B cell (primary cell): Measurements from ENCODE around the gene FMN1. TPM values are rescaled to one million over a fixed set of nuclear protein-coding genes. Genes with fewer than 3 reads are reported as not detected.

Source experiments
- ATAC-seq: fragments of 200-7000 bp; cut with Tn5 transposase; one replicate; pipeline ENCODE4 v1.10.0; 2021; ENCODE audit warnings: low read depth, mild to moderate bottlenecking, moderate number of reproducible peaks, moderate library complexity
- CTCF ChIA-PET: fragments of 350-600 bp; sonication (Branson Sonifier 250); formaldehyde crosslinking; loops from one replicate; lab custom pipeline; 2021; ENCODE audit warnings: antibody characterized with exemption, inconsistent platforms; lab: Charles Lee
- POLR2A ChIA-PET: fragments of 350-600 bp; sonication (Branson Sonifier 250); formaldehyde crosslinking; loops from one replicate; lab custom pipeline; 2021; ENCODE audit warnings: antibody characterized with exemption; lab: Charles Lee
- DNase-seq: peaks from one replicate; pipeline ENCODE4 v3.0.0; 2013
- H2AFZ ChIP-seq: 2 replicates; pipeline ENCODE4 v1.6.1; 2012; ENCODE audit warnings: mild to moderate bottlenecking, low read depth, low read length; ENCODE audit not compliant: insufficient read depth, poor library complexity, severe bottlenecking
- H3K27ac ChIP-seq, 2 donors: 1 replicate in 1 of 2; 2 replicates in 1 of 2; pipeline ENCODE4 v1.5.1; 2012 to 2013; ENCODE audit warnings: low read length in 2 of 2, mild to moderate bottlenecking in 2 of 2, moderate library complexity in 1 of 2
- H3K27me3 ChIP-seq, 4 experiments: fragments of 200-600 bp in 1 of 4; sonication (generic) in 1 of 4; replicated peaks in 1 of 4; 1 replicate in 2 of 4; 2 replicates in 2 of 4; pipeline versions ENCODE4 v1.6.1 to v1.7.0; 2013 to 2016; ENCODE audit warnings: low read length in 3 of 4, mild to moderate bottlenecking in 2 of 4, mixed read lengths in 1 of 4, moderate library complexity in 1 of 4; ENCODE audit not compliant: insufficient read depth in 4 of 4, control insufficient read depth in 3 of 4; ENCODE audit errors: control extremely low read depth in 1 of 4
- H3K36me3 ChIP-seq, 2 experiments: replicated peaks in 1 of 2; 1 replicate in 1 of 2; 2 replicates in 1 of 2; pipeline versions ENCODE4 v1.6.1 to v1.7.1; 2013; ENCODE audit warnings: low read length in 1 of 2; ENCODE audit not compliant: insufficient read depth in 2 of 2, control insufficient read depth in 1 of 2; ENCODE audit errors: control extremely low read depth in 1 of 2, extremely low read depth in 1 of 2
- H3K4me1 ChIP-seq, 2 donors: fragments of 200-600 bp in 1 of 2; sonication (generic) in 1 of 2; 1 replicate in 1 of 2; 2 replicates in 1 of 2; pipeline versions ENCODE4 v1.5.1 to v1.6.1; 2013 to 2017; ENCODE audit warnings: low read length in 2 of 2; ENCODE audit not compliant: control insufficient read depth in 2 of 2, insufficient read depth in 2 of 2
- H3K4me2 ChIP-seq: replicated peaks from 2 replicates; pipeline ENCODE3; 2012; ENCODE audit warnings: mild to moderate bottlenecking, low read depth, low read length; ENCODE audit not compliant: poor library complexity, severe bottlenecking
- H3K4me3 ChIP-seq, 5 experiments: fragments of 200-600 bp in 1 of 5; sonication (generic) in 1 of 5; 1 replicate in 3 of 5; 2 replicates in 2 of 5; pipeline versions ENCODE4 v1.5.1 to v1.7.0; 2011 to 2016; ENCODE audit warnings: low read length in 4 of 5, mild to moderate bottlenecking in 4 of 5, low read depth in 2 of 5, control low read depth in 1 of 5, moderate library complexity in 1 of 5; ENCODE audit not compliant: insufficient read depth in 1 of 5; ENCODE audit errors: control extremely low read depth in 1 of 5, extremely low read depth in 1 of 5
- H3K79me2 ChIP-seq: fragments of 200-600 bp; sonication (generic); one replicate; pipeline ENCODE4 v1.6.0; 2016; ENCODE audit warnings: low read length; ENCODE audit not compliant: control insufficient read depth, insufficient read depth
- H3K9ac ChIP-seq: fragments of 200-600 bp; sonication (generic); 2 replicates; pipeline ENCODE4 v1.6.1; 2017; ENCODE audit warnings: mild to moderate bottlenecking, low read length, moderate library complexity
- H3K9me3 ChIP-seq, 3 donors: one replicate each; pipeline versions ENCODE4 v1.6.1 to v1.7.1; 2013; ENCODE audit warnings: low read length in 2 of 3; ENCODE audit not compliant: control insufficient read depth in 2 of 3, insufficient read depth in 1 of 3; ENCODE audit errors: control extremely low read depth in 1 of 3
- H4K20me1 ChIP-seq: 2 replicates; pipeline ENCODE4 v1.6.0; 2012; ENCODE audit warnings: mild to moderate bottlenecking, low read length; ENCODE audit not compliant: insufficient read depth, control insufficient read depth, poor library complexity, severe bottlenecking
- H3K27ac Mint-ChIP-seq: one replicate; pipeline ENCODE4 v1.8.0; 2021; ENCODE audit warnings: mixed read lengths
- H3K27me3 Mint-ChIP-seq: one replicate; pipeline ENCODE4 v1.8.0; 2021; ENCODE audit warnings: mixed read lengths
- H3K4me1 Mint-ChIP-seq: one replicate; pipeline ENCODE4 v1.8.0; 2021; ENCODE audit warnings: mixed read lengths
- H3K4me3 Mint-ChIP-seq: one replicate; pipeline ENCODE4 v1.8.0; 2021; ENCODE audit warnings: mixed read lengths
- H3K9me3 Mint-ChIP-seq: one replicate; pipeline ENCODE4 v1.8.0; 2022; ENCODE audit warnings: mixed read lengths; ENCODE audit not compliant: insufficient read depth
- CTCF ChIP-seq: fragments of 200-600 bp; IDR thresholded peaks from one replicate; pipeline ENCODE4 v1.8.0; 2022; ENCODE audit warnings: antibody characterized with exemption, mild to moderate bottlenecking
- EZH2 ChIP-seq: IDR thresholded peaks from 2 replicates; pipeline ENCODE4 v1.6.1; 2012; ENCODE audit warnings: borderline replicate concordance, low read depth, mild to moderate bottlenecking, moderate library complexity, low read length; ENCODE audit not compliant: insufficient read depth, poor library complexity, severe bottlenecking
- WGBS: methylation state at CpG from one replicate; pipeline ENCODE4 v1.1.5; 2013; ENCODE audit warnings: missing lambda C conversion rate; ENCODE audit not compliant: insufficient coverage; 5-methylcytosine and 5-hydroxymethylcytosine counted together
- intact Hi-C: fragments of 100-400 bp; cut with micrococcal nuclease; formaldehyde crosslinking; loops from one replicate; pipeline ENCODE4 v1.10.0; 2022
- polyA plus RNA-seq: library from polyadenylated mRNA; depleted of rRNA; stranded (reverse); fragments of >200 nt; gene quantifications from 2 replicates; pipeline ENCODE4 v1.2.3, GENCODE V29; 2012
- total RNA-seq, 2 donors: library from RNA; stranded (reverse); fragments of 120-200 nt in 1 of 2; gene quantifications; 1 replicate in 1 of 2; 2 replicates in 1 of 2; pipeline versions ENCODE4 v1.2.3 to v1.2.4, GENCODE V29; 2013 to 2022

Gene FMN1
- total and polyA plus RNA-seq, 2 donors (not counting 1 experiment from before 2014, with no cell fraction given): 0.21 to 0.96 TPM

GRCh38 chr15:33016405-33017024, 178.0 kb downstream of the FMN1 start:
- Histone ChIP-seq H3K27me3 (no peaks in the 10 kb centered on the region), H3K4me2 (no peak overlapping the region), H3K27ac (no peak overlapping the region), H3K4me1 (no peaks in the 10 kb centered on the region), H4K20me1 (no peaks in the 10 kb centered on the region), H3K9ac (no peak overlapping the region), H3K4me3 (no peak overlapping the region), H3K36me3 (no peaks in the 10 kb centered on the region), H3K79me2 (no peaks in the 10 kb centered on the region), H3K9me3 (no peaks in the 10 kb centered on the region), H2AFZ (no peak overlapping the region)
- TF ChIP-seq CTCF (no peak), EZH2 (no peak)
- H3K9me3 Mint-ChIP-seq: no peaks in the 10 kb centered on the region
- H3K4me1 Mint-ChIP-seq: no peaks in the 10 kb centered on the region
- peaks cover 15% of the 10 kb centered on the region for H3K27me3 Mint-ChIP-seq
- no peak overlapping the region for H3K4me3 Mint-ChIP-seq
- intact Hi-C loops: no loop called here
- H3K27ac Mint-ChIP-seq: no peak overlapping the region
- DNase-seq (no peak), ATAC-seq (no peak)
- WGBS: 93% methylated on average over 8 of the region's 10 CpGs
- ChIA-PET CTCF (no interaction called here), POLR2A (no interaction called here)

GRCh38 chr15:33014586-33014985, 179.9 kb downstream of the FMN1 start:
- Histone ChIP-seq H3K27me3 (no peaks in the 10 kb centered on the region), H4K20me1 (no peaks in the 10 kb centered on the region), H3K9me3 (no peaks in the 10 kb centered on the region), H3K4me3 (no peak overlapping the region), H3K4me1 (no peaks in the 10 kb centered on the region), H2AFZ (no peak overlapping the region), H3K27ac (no peak overlapping the region), H3K9ac (no peak overlapping the region), H3K4me2 (no peak overlapping the region), H3K36me3 (no peaks in the 10 kb centered on the region), H3K79me2 (no peaks in the 10 kb centered on the region)
- H3K27ac Mint-ChIP-seq: no peak overlapping the region
- H3K4me1 Mint-ChIP-seq: no peaks in the 10 kb centered on the region
- H3K9me3 Mint-ChIP-seq: no peaks in the 10 kb centered on the region
- no peak overlapping the region for H3K4me3 Mint-ChIP-seq
- no CpG with 5 or more reads among the region's 1 CpG for WGBS
- ChIA-PET POLR2A (no interaction called here), CTCF (no interaction called here)
- peaks cover 14% of the 10 kb centered on the region for H3K27me3 Mint-ChIP-seq
- ATAC-seq: no peak
- DNase-seq: no peak
- TF ChIP-seq EZH2 (no peak), CTCF (no peak)
- intact Hi-C loops: no loop called here
